HG03159 (cell line): ENCODE data around the gene SNX19.

Experiments
- ATAC-seq: cut with Tn5 transposase; IDR thresholded peaks from one replicate; pipeline ENCODE4 v1.9.1; 2021; ENCODE audit warnings: mild to moderate bottlenecking, moderate library complexity; ENCODE audit not compliant: unreplicated experiment

Gene SNX19

DNA sequence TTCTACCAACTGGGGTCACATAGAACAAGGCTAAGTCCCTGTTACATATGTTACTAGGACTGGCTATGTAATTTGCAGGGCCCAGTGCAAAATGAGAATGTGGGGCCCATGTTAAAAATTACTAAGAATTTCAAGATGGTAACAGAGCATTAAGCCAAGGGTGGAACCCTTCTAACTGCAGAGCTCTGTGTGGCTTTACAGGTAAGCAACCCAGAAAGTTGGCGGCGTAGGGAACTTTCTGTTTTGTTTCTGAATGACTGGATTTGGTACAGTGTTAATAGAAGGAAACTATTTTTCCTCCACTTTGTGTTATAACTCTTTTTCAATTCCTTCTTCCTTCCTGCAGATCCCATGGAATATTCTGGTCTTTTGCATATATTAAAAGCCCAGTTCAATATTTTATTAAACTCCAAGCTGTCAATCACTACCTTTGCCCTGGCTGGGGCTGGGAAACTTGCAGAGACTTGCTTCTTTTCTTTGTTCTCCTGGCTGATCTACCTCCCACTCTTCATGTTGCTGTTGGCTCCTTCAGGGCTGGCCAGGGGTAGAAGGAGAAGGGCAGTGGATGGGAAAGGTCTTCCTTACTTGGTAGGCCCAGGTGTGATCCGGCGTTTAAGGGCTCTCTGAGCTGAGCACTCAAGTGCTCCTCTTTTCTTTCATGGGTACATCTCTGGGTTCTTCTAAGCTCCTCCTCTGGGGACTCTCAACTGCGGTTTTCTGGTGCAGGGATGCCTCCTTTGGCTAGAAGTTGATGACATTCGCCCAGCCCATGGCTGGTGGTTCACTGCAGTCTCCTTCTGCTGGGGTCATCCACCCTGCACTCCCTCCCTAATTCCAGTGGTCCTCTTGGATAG is 67.7 kb downstream of the SNX19 start:
- no peak for ATAC-seq

- no peak for ATAC-seq
These were observed 68.8 kb downstream of the SNX19 start for GRCh38 chr11:130847517-130847916.

GRCh38 chr11:130846606-130847005 is 69.7 kb downstream of the SNX19 start:
- ATAC-seq: no peak

DNA sequence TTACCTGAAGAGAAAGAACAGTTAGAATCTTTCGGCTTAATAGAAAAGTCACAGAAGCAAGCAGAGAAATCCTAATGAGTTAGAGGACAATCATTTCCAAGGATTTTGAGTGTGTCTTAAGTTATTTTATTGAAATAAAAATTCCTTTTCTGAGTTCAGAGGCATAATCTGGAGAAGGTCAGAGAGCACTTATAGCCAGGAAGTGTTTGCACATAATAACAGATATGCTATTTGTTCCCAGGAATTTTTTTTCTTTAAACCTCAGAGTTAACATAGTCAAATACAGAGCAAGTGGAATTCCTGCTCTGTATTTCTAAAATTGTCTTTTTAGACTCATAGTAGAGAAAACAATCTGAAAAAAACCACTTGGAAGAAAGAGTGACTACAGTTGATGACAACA is 74.3 kb downstream of the SNX19 start:
- ATAC-seq: no peak

- no peak for ATAC-seq
These were observed 75.6 kb downstream of the SNX19 start for GRCh38 chr11:130840679-130841078.

- no peak for ATAC-seq
These were observed 76.2 kb downstream of the SNX19 start for GRCh38 chr11:130839981-130840666.

- ATAC-seq: no peak
These were observed 79.1 kb downstream of the SNX19 start for GRCh38 chr11:130837194-130837593.

GRCh38 chr11:130834886-130835285 is 81.4 kb downstream of the SNX19 start:
- ATAC-seq: no peak

- no peak for ATAC-seq
These were observed 83.5 kb downstream of the SNX19 start for GRCh38 chr11:130832566-130833425.

GRCh38 chr11:130831976-130832375 is 84.3 kb downstream of the SNX19 start:
- ATAC-seq: no peak

DNA sequence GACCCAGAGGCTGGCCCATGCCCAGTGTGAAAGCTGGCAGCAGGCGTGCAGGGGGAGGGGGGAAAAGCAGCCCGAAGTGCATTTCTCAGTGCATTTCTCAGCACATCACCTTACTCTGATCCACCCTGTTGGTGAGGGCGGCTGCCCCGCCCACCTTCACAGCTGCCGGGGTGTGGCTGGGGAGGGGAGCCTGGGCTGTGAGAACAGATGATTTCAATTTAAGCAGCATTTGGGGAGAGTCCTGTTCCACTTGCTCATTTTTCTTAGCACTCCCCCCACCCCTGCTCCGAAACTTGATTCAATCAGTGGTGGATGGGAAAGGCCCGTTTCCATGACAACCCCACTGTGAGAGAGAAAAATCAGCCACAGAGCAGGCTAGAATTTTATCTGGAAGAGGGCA is 84.8 kb downstream of the SNX19 start:
- ATAC-seq: no peak

- ATAC-seq: no peak
These were observed 85.7 kb downstream of the SNX19 start for GRCh38 chr11:130830566-130830965.

DNA sequence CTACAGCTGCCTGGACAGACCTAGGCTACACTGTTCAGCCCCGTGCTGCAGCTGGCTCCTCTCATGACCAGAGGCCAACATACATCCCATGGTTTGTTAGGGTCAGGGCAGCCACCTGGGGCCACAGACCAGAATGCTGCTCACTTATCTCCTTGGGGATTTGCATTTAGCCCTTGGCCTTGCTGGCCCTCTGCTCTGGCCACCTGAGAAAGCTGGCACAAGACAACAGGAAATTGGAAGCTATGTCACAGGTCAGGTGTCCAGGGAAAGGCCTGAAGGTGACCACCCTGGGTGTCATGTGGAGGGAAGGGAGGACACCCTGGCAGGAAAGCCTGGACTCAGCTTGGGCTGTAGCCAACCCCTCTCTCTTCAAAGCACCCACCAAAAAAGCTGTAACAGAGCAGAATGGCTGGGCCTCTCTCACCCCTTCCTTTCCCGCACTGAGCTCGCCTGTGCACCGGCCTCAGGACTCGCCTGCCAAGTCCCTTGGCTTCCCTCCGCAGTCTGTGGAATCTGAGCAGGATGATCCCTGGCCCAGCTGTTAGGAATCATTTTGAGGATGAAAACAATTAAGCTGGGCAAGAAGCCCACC is 86.3 kb downstream of the SNX19 start:
- ATAC-seq: no peak

GRCh38 chr11:130828741-130829140 is 87.5 kb downstream of the SNX19 start:
- no peak for ATAC-seq

DNA sequence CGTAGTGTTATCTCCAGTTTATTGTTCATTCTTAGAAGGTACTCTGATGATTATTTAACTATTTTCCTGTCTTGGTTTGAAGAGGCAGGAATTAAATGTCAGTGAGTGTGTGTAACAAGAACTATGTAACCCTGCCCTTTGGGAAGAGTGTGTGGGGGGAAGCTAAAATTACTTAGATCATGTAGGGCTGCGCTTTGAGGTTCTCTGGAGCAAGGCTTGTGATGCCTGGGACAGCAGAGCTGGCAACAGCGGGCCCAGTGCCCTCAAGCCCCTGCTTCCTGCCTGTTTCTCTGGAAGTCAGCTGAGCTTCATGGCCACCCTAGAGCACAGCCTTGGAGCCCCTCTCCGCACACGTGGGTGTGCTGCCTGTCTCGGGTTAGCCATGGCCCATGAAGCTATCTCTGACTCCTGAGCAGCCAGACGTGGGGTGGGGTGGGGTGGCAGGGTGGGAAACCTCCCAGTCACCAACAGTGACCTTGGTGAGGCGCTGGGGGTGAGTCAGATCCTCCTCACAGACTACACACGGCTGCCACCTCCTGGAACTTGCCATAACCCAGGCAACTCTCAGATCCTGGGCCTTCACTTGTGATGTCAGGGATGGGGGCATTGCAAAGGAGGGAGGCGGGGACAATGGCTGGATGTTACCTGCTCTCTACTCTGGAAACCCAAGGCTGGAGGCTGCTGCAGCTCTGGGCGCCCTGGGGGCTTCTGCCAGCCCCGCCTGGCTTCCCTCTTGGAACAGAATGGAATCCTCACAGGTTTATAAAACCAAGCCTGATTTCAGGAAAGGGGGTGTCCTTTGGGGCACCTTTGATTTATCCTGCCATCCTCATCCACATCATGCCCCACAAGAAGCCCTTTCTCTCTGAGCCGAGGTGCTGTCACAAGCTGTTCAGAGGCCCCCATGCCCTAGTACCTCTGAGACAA is 88.6 kb downstream of the SNX19 start:
- ATAC-seq: no peak

GRCh38 chr11:130826572-130826971 is 89.7 kb downstream of the SNX19 start:
- no peak for ATAC-seq

DNA sequence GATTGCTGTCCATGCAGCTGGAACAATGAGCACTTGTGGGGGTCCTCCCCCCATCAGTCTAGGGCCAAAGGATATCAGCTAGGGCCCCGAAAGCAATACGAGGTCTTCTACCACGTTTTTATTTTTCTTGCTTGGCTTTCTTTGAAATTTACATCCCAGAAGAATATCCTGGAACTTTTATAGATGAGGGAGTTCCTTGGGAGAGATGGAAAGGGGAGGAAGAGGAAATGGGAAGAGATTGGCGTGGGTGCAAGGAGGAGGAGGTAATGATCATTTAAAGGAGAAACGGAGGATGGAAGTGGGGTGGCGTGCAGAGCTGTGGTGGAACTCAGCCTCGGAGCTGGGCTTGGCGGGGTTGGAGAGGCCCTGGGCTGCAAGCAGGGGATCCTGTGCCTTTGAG is 90.3 kb downstream of the SNX19 start:
- ATAC-seq: no peak

GRCh38 chr11:130825561-130825960 is 90.7 kb downstream of the SNX19 start:
- no peak for ATAC-seq
